Esophagus (tissue), 2 donors: Measurements from ENCODE around the gene METRNL. TPM values are rescaled to one million over a fixed set of nuclear protein-coding genes. Genes with fewer than 3 reads are reported as not detected.

ENCODE experiments used
- H3K27ac ChIP-seq, 2 donors: one replicate each; pipeline ENCODE4 v1.5.1; 2013; ENCODE audit warnings: low read depth in 2 of 2, mild to moderate bottlenecking in 2 of 2, inconsistent platforms in 1 of 2, low read length in 1 of 2, moderate library complexity in 1 of 2
- H3K27me3 ChIP-seq, 2 donors: one replicate each; pipeline ENCODE4 v1.6.1; 2013; ENCODE audit warnings: low read length in 2 of 2, control low read depth in 1 of 2, mild to moderate bottlenecking in 1 of 2; ENCODE audit not compliant: insufficient read depth in 2 of 2, control insufficient read depth in 1 of 2
- H3K36me3 ChIP-seq, 2 donors: one replicate each; pipeline ENCODE4 v1.6.1; 2013; ENCODE audit warnings: low read length in 1 of 2; ENCODE audit not compliant: control insufficient read depth in 2 of 2, insufficient read depth in 2 of 2
- H3K4me1 ChIP-seq, 2 donors: one replicate each; pipeline ENCODE4 v1.6.1; 2013; ENCODE audit warnings: low read length in 1 of 2; ENCODE audit not compliant: control insufficient read depth in 2 of 2, insufficient read depth in 2 of 2
- H3K4me3 ChIP-seq, 2 donors: one replicate each; pipeline ENCODE4 v1.5.1; 2013; ENCODE audit warnings: low read length in 2 of 2, mild to moderate bottlenecking in 2 of 2, low read depth in 1 of 2, moderate library complexity in 1 of 2
- H3K9me3 ChIP-seq, 2 donors: one replicate each; pipeline ENCODE4 v1.6.1; 2013; ENCODE audit warnings: mild to moderate bottlenecking in 2 of 2, low read depth in 1 of 2, low read length in 1 of 2, moderate library complexity in 1 of 2; ENCODE audit not compliant: control insufficient read depth in 2 of 2, insufficient read depth in 1 of 2
- WGBS, 2 donors: extraction: QIAGEN DNeasy Blood & Tissue Kit; methylation state at CpG; one replicate each; pipeline ENCODE4 v1.1.7; 2013; 5-methylcytosine and 5-hydroxymethylcytosine counted together
- polyA plus RNA-seq, 2 donors: library from polyadenylated mRNA; stranded (reverse); fragments of 200-250 nt; gene quantifications; one replicate each; pipeline ENCODE4 v1.2.3, GENCODE V29; 2013
- donor health status: healthy with polysubstance abuse.
- donor health status: Bipolar disorder and iron deficiency.

Gene METRNL
- polyA plus RNA-seq, 2 donors, result 143 to 169 TPM

DNA sequence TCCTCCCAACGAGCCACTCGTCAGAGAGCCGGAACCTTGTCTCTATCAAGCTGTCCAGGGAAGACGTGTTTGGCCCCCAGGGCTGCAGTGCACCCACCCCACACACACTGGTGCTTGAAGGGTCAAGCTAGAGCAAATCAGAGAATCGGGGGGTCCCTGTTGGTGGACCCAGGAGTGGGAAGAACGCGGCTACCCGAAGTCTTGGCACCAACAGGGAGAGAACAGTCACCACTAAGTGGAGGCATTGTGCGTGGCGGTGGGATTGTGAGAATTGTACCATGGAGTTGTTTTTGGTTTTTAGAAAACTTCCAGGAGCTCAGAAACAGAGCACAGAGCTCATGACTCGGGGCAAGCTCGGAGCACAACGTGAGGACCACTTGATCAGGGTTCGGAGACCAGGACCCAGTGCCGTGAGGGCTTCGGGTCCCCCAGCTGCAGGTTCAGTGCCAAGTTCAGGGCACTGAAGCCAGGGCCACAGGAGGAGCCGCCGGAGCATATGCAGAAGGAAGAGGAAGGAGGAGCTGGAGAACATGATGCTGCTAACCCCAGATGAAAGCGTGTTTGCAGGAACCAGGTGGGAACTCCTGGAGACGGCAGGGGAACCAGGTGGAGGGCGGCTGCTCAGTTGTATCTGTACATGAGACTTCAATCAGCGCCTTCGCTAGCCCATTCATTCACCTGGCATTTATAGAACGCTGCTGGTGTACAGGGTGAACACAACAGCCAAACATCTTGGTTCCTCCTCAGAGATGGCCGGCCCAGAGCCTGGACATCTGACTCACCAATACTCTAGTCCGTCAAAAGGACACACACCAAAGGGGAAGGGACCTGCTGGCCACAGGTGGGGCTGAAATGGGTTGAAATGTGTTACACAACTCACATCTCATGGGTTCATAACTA lies 42.8 kb downstream of the METRNL start:
- H3K9me3 ChIP-seq, result peaks cover 0 to 2% of the 10 kb centered on the region in 2 donors
- H3K36me3 ChIP-seq, result no peaks in the 10 kb centered on the region
- H3K27me3 ChIP-seq, result no peaks in the 10 kb centered on the region
- no peak overlapping the region for H3K4me3 ChIP-seq
- H3K4me1 ChIP-seq, result peaks cover 0 to 6% of the 10 kb centered on the region in 2 donors
- H3K27ac ChIP-seq, result no peak overlapping the region
- WGBS, 2 donors, result 80 to 85% methylated on average over 26 of the region's 26 CpGs

DNA sequence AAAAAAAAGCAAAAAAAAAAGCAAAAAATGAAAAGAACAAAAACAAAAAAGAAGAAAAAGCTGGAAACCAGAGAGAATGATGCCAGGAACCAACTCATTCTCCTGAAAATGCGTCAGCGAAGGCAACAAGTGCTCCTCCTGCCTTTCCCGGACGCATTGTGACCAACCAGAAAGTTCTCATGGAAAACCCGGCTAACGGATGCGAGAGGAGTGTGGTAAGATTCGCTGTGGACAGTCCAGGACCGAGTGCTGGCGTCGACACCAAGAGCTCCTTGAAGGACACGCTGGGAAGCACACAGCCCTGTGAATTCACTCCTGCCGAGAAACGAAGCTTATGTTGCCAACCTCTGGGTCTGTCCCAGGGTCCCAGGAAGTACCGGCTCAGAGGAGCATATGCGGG lies 43.4 kb downstream of the METRNL start:
- H3K36me3 ChIP-seq, result no peaks in the 10 kb centered on the region

GRCh38 chr17:83123896-83124801 lies 44.7 kb downstream of the METRNL start:
- H3K9me3 ChIP-seq, result peaks cover 0 to 2% of the 10 kb centered on the region in 2 donors
- no peaks in the 10 kb centered on the region for H3K27me3 ChIP-seq
- WGBS, 2 donors, result 81% methylated on average over 25 of the region's 25 CpGs

More for the DNA sequence above, 43.4 kb downstream of the METRNL start:
- no peaks in the 10 kb centered on the region for H3K27me3 ChIP-seq
- no peak overlapping the region for H3K4me3 ChIP-seq
- WGBS, 2 donors, result 79 to 87% methylated on average over 16 of the region's 16 CpGs
- peaks cover 0 to 6% of the 10 kb centered on the region in 2 donors for H3K4me1 ChIP-seq
- peaks cover 0 to 2% of the 10 kb centered on the region in 2 donors for H3K9me3 ChIP-seq
- no peak overlapping the region for H3K27ac ChIP-seq

GRCh38 chr17:83124871-83125514 lies 45.6 kb downstream of the METRNL start:
- peaks cover 0 to 6% of the 10 kb centered on the region in 2 donors for H3K4me1 ChIP-seq
- no peak overlapping the region for H3K27ac ChIP-seq
- H3K36me3 ChIP-seq, result no peaks in the 10 kb centered on the region
- H3K4me3 ChIP-seq, result no peak overlapping the region
- 70 to 72% methylated on average over 24 of the region's 24 CpGs for WGBS, 2 donors
- peaks cover 0 to 2% of the 10 kb centered on the region in 2 donors for H3K9me3 ChIP-seq
- no peaks in the 10 kb centered on the region for H3K27me3 ChIP-seq

More at GRCh38 chr17:83123896-83124801, 44.7 kb downstream of the METRNL start:
- Histone ChIP-seq H3K27ac (no peak overlapping the region), H3K4me3 (no peak overlapping the region), H3K4me1 (peaks cover 0 to 6% of the 10 kb centered on the region in 2 donors), H3K36me3 (no peaks in the 10 kb centered on the region)

GRCh38 chr17:83125515-83126274 lies 46.3 kb downstream of the METRNL start:
- Histone ChIP-seq H3K27ac (no peak overlapping the region), H3K4me3 (no peak overlapping the region), H3K27me3 (no peaks in the 10 kb centered on the region), H3K4me1 (peaks cover 0 to 4% of the 10 kb centered on the region in 2 donors), H3K36me3 (no peaks in the 10 kb centered on the region), H3K9me3 (no peaks in the 10 kb centered on the region)
- 47 to 52% methylated on average over 21 of the region's 21 CpGs for WGBS, 2 donors

- 78 to 85% methylated on average over 12 of the region's 12 CpGs for WGBS, 2 donors
- no peaks in the 10 kb centered on the region for H3K27me3 ChIP-seq
- H3K36me3 ChIP-seq, result no peaks in the 10 kb centered on the region
Observed at GRCh38 chr17:83126275-83126811, 46.9 kb downstream of the METRNL start.

DNA sequence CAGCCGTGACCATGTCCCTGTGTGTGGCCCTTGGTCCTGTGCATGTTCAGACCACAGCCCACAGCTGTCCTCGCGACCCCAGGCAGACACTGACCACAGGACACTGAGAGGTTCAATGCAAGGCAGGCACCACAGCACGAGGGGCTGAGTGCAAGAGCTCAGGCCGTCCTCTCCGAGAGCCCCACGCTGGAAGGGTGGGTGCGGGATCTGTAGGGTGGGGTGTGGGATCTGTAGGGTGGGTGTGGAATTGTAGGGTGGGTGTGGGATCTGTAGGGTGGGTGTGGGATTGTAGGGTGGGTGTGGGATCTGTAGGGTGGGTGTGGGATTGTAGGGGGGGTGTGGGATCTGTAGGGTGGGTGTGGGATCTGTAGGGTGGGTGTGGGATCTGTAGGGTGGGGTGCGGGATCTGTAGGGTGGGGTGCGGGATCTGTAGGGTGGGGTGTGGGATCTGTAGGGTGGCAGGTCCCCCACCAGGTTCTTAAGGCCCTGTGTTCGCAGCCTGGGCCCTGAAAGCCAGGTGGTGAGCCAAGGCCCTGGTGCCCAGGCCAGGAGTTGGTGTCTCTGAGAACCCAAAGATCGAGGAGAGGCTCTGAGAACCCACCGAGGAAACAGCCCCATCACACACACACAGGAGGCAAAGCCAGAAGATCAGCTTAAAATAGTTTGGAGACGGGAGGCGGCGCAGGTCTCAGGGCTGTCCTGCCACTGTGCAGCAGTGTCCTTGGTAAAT lies 48.2 kb downstream of the METRNL start:
- 83 to 88% methylated on average over 16 of the region's 16 CpGs for WGBS, 2 donors
- peaks cover 0 to 4% of the 10 kb centered on the region in 2 donors for H3K4me1 ChIP-seq
- no peaks in the 10 kb centered on the region for H3K27me3 ChIP-seq
- no peak overlapping the region for H3K27ac ChIP-seq
- H3K9me3 ChIP-seq, result no peaks in the 10 kb centered on the region
- H3K4me3 ChIP-seq, result no peak overlapping the region
- no peaks in the 10 kb centered on the region for H3K36me3 ChIP-seq

More at GRCh38 chr17:83126275-83126811, 46.9 kb downstream of the METRNL start:
- Histone ChIP-seq H3K4me3 (no peak overlapping the region), H3K4me1 (peaks cover 0 to 4% of the 10 kb centered on the region in 2 donors), H3K9me3 (no peaks in the 10 kb centered on the region), H3K27ac (no peak overlapping the region)
